HEK293T (cell line): Measurements from ENCODE around the gene EPHA10.

ENCODE experiments used
- CTCF ChIA-PET: fragments of 350-600 bp; formaldehyde crosslinking; extraction: SDS; loops from one replicate; lab custom pipeline; 2021; ENCODE audit warnings: antibody characterized with exemption, inconsistent platforms; lab: Yijun Ruan, JAX
- POLR2A ChIA-PET: fragments of 350-600 bp; formaldehyde crosslinking; extraction: SDS; loops from one replicate; lab custom pipeline; 2020; ENCODE audit warnings: antibody characterized with exemption, inconsistent platforms; lab: Yijun Ruan, JAX
- DNase-seq: peaks from one replicate; pipeline ENCODE4 v3.0.0; 2012; ENCODE audit warnings: mixed read lengths; ENCODE audit errors: extremely low spot score
- ARNT ChIP-seq: fragments of 450-650 bp; IDR thresholded peaks from 2 replicates; pipeline ENCODE4 v1.6.1; 2017; ENCODE audit warnings: mild to moderate bottlenecking
- BHLHE40 ChIP-seq: fragments of 450-650 bp; IDR thresholded peaks from 2 replicates; pipeline ENCODE4 v1.6.1; 2016; ENCODE audit warnings: mild to moderate bottlenecking, moderate library complexity, borderline replicate concordance
- CTBP1 ChIP-seq: fragments of 450-650 bp; IDR thresholded peaks from 2 replicates; pipeline ENCODE4 v1.6.1; 2016; ENCODE audit warnings: borderline replicate concordance
- ELF4 ChIP-seq: fragments of 450-650 bp; IDR thresholded peaks from 2 replicates; pipeline ENCODE4 v1.6.1; 2017; ENCODE audit warnings: antibody characterized with exemption
- FOXA1 ChIP-seq: fragments of 450-650 bp; IDR thresholded peaks from 2 replicates; pipeline ENCODE4 v1.6.1; 2016; ENCODE audit warnings: mild to moderate bottlenecking
- FOXK2 ChIP-seq: fragments of 450-650 bp; IDR thresholded peaks from 2 replicates; pipeline ENCODE4 v1.6.1; 2016; ENCODE audit warnings: mild to moderate bottlenecking
- FOXM1 ChIP-seq: fragments of 450-650 bp; IDR thresholded peaks from 2 replicates; pipeline ENCODE4 v1.6.1; 2017; ENCODE audit warnings: mild to moderate bottlenecking, borderline replicate concordance
- HDGF ChIP-seq: fragments of 450-650 bp; IDR thresholded peaks from 2 replicates; pipeline ENCODE4 v1.6.1; 2017; ENCODE audit warnings: antibody characterized with exemption, borderline replicate concordance
- L3MBTL2 ChIP-seq: fragments of 450-650 bp; conservative IDR thresholded peaks from 2 replicates; pipeline ENCODE4 v1.6.1; 2016; ENCODE audit warnings: mild to moderate bottlenecking
- LEF1 ChIP-seq: fragments of 450-650 bp; IDR thresholded peaks from 2 replicates; pipeline ENCODE4 v1.6.1; 2017; ENCODE audit warnings: mild to moderate bottlenecking, borderline replicate concordance
- NFRKB ChIP-seq: fragments of 450-650 bp; IDR thresholded peaks from 2 replicates; pipeline ENCODE4 v1.6.1; 2016; ENCODE audit warnings: mild to moderate bottlenecking, moderate library complexity
- PKNOX1 ChIP-seq: fragments of 450-650 bp; IDR thresholded peaks from 2 replicates; pipeline ENCODE4 v1.6.1; 2016
- SP1 ChIP-seq: fragments of 450-650 bp; IDR thresholded peaks from 2 replicates; pipeline ENCODE4 v1.6.1; 2017
- SUZ12 ChIP-seq: fragments of 450-650 bp; IDR thresholded peaks from 2 replicates; pipeline ENCODE4 v1.6.1; 2016; ENCODE audit warnings: mild to moderate bottlenecking
- TARDBP ChIP-seq: fragments of 450-650 bp; IDR thresholded peaks from 2 replicates; pipeline ENCODE4 v1.6.1; 2016
- ZNF384 ChIP-seq: fragments of 450-650 bp; IDR thresholded peaks from 2 replicates; pipeline ENCODE4 v1.6.1; 2016

Gene EPHA10

GRCh38 chr1:37677808-37678207 is 87.1 kb downstream of the EPHA10 start:
- no peak for DNase-seq
- POLR2A ChIA-PET, result interaction anchor here (4.7 kb wide), 1 partner anchor 13 kb away, joined by 19 read pairs; a partner anchor contains a TSS
- CTCF ChIA-PET, result interaction anchor here (1.0 kb wide), 1 partner anchor 75 kb away, joined by 3 read pairs; no protein-coding TSS in a partner anchor
- TF ChIP-seq BHLHE40 (no peak), HDGF (no peak), L3MBTL2 (no peak), FOXA1 (no peak), FOXM1 (no peak), ELF4 (no peak), ZNF384 (no peak), CTBP1 (no peak), FOXK2 (no peak), LEF1 (no peak), TARDBP (no peak)

GRCh38 chr1:37677143-37677439 is 87.8 kb downstream of the EPHA10 start:
- CTCF ChIA-PET, result interaction anchor here (1.0 to 1.3 kb wide), 3 partner anchors 13 to 76 kb away, joined by 3 to 4 read pairs (median 3); a partner anchor contains a TSS
- no peak for DNase-seq
- TF ChIP-seq TARDBP (no peak), SP1 (no peak), FOXM1 (no peak)
- POLR2A ChIA-PET, result interaction anchor here (4.7 kb wide), 1 partner anchor 13 kb away, joined by 19 read pairs; a partner anchor contains a TSS

GRCh38 chr1:37676281-37677142 is 88.4 kb downstream of the EPHA10 start:
- DNase-seq, result no peak
- TF ChIP-seq PKNOX1 (peak; percentile 78), CTBP1 (peak; percentile 61; the same call in 1 of the 2 replicates), TARDBP (no peak), FOXK2 (no peak)
- ChIA-PET POLR2A (interaction anchor here (4.7 kb wide), 1 partner anchor 14 kb away, joined by 19 read pairs; a partner anchor contains a TSS), CTCF (interaction anchor here (1.0 to 1.3 kb wide), 2 partner anchors 14 to 75 kb away, joined by 3 to 4 read pairs; a partner anchor contains a TSS)

- no peak for DNase-seq
- ChIA-PET CTCF (interaction anchor here (0.5 to 0.9 kb wide), 2 partner anchors 71 to 186 kb away, joined by 3 to 4 read pairs; no protein-coding TSS in a partner anchor), POLR2A (interaction anchor here (4.7 kb wide), 1 partner anchor 16 kb away, joined by 19 read pairs; a partner anchor contains a TSS)
- TF ChIP-seq FOXK2 (no peak), SUZ12 (no peak), SP1 (no peak), L3MBTL2 (no peak), CTBP1 (no peak), FOXM1 (no peak), NFRKB (no peak), FOXA1 (no peak), ZNF384 (no peak), TARDBP (no peak), PKNOX1 (no peak), ARNT (no peak), ELF4 (no peak), HDGF (no peak), BHLHE40 (no peak), LEF1 (no peak)
Measured at GRCh38 chr1:37673920-37674319, 91.0 kb downstream of the EPHA10 start.

- TF ChIP-seq CTBP1 (no peak), SUZ12 (no peak), ZNF384 (no peak), BHLHE40 (no peak), NFRKB (no peak), ELF4 (no peak), FOXM1 (no peak), HDGF (no peak), FOXK2 (no peak), L3MBTL2 (no peak), SP1 (no peak), ARNT (no peak), FOXA1 (no peak), LEF1 (no peak), PKNOX1 (no peak), TARDBP (no peak)
- ChIA-PET POLR2A (interaction anchor here (1.7 kb wide), 1 partner anchor 18 kb away, joined by 5 read pairs; a partner anchor contains a TSS), CTCF (interaction anchor here (0.5 kb wide), 1 partner anchor 1174 kb away, joined by 5 read pairs; no protein-coding TSS in a partner anchor)
- DNase-seq, result no peak
Measured at GRCh38 chr1:37672136-37672870, 92.6 kb downstream of the EPHA10 start.
